ENCODE measurements around the gene COIL. TPM values are rescaled to one million over a fixed set of nuclear protein-coding genes. Genes with fewer than 3 reads are reported as not detected.

Gene COIL
- total RNA-seq, 1 experiment from 2014 or later = 31.2 TPM

DNA sequence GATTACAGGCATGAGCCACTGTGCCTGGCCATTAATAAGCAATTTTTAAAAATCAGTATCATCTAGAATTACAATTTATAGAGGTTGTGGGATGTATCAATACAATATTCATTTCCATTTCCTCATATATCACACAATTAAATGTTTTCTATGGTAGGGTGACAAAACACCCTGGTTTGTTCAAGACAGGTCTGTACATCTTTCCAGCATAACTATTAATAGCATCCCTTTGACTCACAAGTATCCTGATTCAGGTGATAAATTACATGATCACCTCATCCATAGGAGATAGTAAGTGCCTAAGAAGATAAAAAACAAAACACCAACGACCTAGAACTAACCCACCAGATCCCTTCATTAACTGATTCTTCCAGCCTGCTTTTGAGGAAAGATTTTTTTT, 13.1 kb downstream of the COIL start:
- Histone ChIP-seq H3K4me1 (ENCODE audit: control insufficient read depth in 1 of 2, insufficient read depth in 2 of 2, low read length in 2 of 2) (no peaks in the 10 kb centered on the region), H3K27ac (ENCODE audit: low read depth, low read length) (no peak overlapping the region), H3K9ac (ENCODE audit: low read length) (no peak overlapping the region), H3K9me2 (ENCODE audit: insufficient read depth) (no peaks in the 10 kb centered on the region), H3K36me3 (ENCODE audit: control insufficient read depth in 1 of 2, insufficient read depth in 2 of 2, low read length in 2 of 2) (peaks cover 47 to 53% of the 10 kb centered on the region in 2 experiments), H3K4me2 (ENCODE audit: low read length) (no peak overlapping the region), H3K27me3 (ENCODE audit: insufficient read depth, low read length) (no peaks in the 10 kb centered on the region), H3K9me3 (ENCODE audit: control insufficient read depth in 1 of 2, insufficient read depth in 1 of 2, low read depth in 1 of 2, low read length in 2 of 2) (no peaks in the 10 kb centered on the region), H4K20me1 (ENCODE audit: insufficient read depth) (no peaks in the 10 kb centered on the region), H3K79me2 (ENCODE audit: insufficient read depth, low read length) (peaks cover 45% of the 10 kb centered on the region), H2AFZ (ENCODE audit: low read depth, low read length, poor library complexity, severe bottlenecking) (no peak overlapping the region), H3K4me3 (replicated peaks in 1 of 2; ENCODE audit: low read depth in 1 of 2, low read length in 2 of 2) (no peak overlapping the region)
- ChIA-PET RAD21 (ENCODE audit: low non-redundant PET in 1 of 2, low total read pairs in 2 of 2, uncharacterized antibody in 2 of 2, unreplicated experiment in 2 of 2) (no interaction called here), POLR2A (no interaction called here), CTCF (no interaction called here)
- TF ChIP-seq, protein P1, sequence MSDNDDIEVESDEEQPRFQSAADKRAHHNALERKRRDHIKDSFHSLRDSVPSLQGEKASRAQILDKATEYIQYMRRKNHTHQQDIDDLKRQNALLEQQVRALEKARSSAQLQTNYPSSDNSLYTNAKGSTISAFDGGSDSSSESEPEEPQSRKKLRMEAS (IDR thresholded peaks at IDR 0.05) = no peak
- no peak for TF ChIP-seq ELF1 (IDR thresholded peaks at IDR 0.05; ENCODE audit: borderline replicate concordance, low read depth)
- TF ChIP-seq FOSL1 (IDR thresholded peaks at IDR 0.05; ENCODE audit: low read depth) = no peak
- TF ChIP-seq SP1 (IDR thresholded peaks at IDR 0.05; ENCODE audit: low read depth) = no peak
- TF ChIP-seq EZH2 (IDR thresholded peaks at IDR 0.05) = no peak
- no peak for TF ChIP-seq RAD21 (IDR thresholded peaks at IDR 0.05; ENCODE audit: low read depth)
- TF ChIP-seq, protein P2, sequence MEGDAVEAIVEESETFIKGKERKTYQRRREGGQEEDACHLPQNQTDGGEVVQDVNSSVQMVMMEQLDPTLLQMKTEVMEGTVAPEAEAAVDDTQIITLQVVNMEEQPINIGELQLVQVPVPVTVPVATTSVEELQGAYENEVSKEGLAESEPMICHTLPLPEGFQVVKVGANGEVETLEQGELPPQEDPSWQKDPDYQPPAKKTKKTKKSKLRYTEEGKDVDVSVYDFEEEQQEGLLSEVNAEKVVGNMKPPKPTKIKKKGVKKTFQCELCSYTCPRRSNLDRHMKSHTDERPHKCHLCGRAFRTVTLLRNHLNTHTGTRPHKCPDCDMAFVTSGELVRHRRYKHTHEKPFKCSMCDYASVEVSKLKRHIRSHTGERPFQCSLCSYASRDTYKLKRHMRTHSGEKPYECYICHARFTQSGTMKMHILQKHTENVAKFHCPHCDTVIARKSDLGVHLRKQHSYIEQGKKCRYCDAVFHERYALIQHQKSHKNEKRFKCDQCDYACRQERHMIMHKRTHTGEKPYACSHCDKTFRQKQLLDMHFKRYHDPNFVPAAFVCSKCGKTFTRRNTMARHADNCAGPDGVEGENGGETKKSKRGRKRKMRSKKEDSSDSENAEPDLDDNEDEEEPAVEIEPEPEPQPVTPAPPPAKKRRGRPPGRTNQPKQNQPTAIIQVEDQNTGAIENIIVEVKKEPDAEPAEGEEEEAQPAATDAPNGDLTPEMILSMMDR (IDR thresholded peaks at IDR 0.05 in 2 of 3, conservative IDR thresholded peaks at IDR 0.05 in 1 of 3; ENCODE audit: borderline replicate concordance in 1 of 3, insufficient read depth in 1 of 3, low read depth in 2 of 3, low read length in 2 of 3) = no peak
- ATAC-seq = no peak
- intact Hi-C loops (cut with micrococcal nuclease) = no loop called here
- BruUV-seq (replicated peaks) = no TSS peak
- no peak for DNase-seq (ENCODE audit: low read depth, low spot score)

GRCh38 chr17:56945938-56946505, 14.8 kb downstream of the COIL start:
- H3K36me3 ChIP-seq (ENCODE audit: control insufficient read depth in 1 of 2, insufficient read depth in 2 of 2, low read length in 2 of 2) = peaks cover 55 to 62% of the 10 kb centered on the region in 2 experiments
- no TSS peak for BruUV-seq (replicated peaks)
- no peak for DNase-seq (ENCODE audit: low read depth, low spot score)
- no peak for ATAC-seq
- H3K4me2 ChIP-seq (ENCODE audit: low read length) = no peak overlapping the region
- no peaks in the 10 kb centered on the region for H3K9me2 ChIP-seq (ENCODE audit: insufficient read depth)
- H2AFZ ChIP-seq (ENCODE audit: low read depth, low read length, poor library complexity, severe bottlenecking) = no peak overlapping the region
- ChIA-PET CTCF (no interaction called here), RAD21 (ENCODE audit: low non-redundant PET in 1 of 2, low total read pairs in 2 of 2, uncharacterized antibody in 2 of 2, unreplicated experiment in 2 of 2) (no interaction called here), POLR2A (no interaction called here)
- no peak overlapping the region for H3K9ac ChIP-seq (ENCODE audit: low read length)
- no peaks in the 10 kb centered on the region for H3K27me3 ChIP-seq (ENCODE audit: insufficient read depth, low read length)
- no peaks in the 10 kb centered on the region for H4K20me1 ChIP-seq (ENCODE audit: insufficient read depth)
- no peak overlapping the region for H3K4me3 ChIP-seq (replicated peaks in 1 of 2; ENCODE audit: low read depth in 1 of 2, low read length in 2 of 2)
- no peak overlapping the region for H3K27ac ChIP-seq (ENCODE audit: low read depth, low read length)
- H3K79me2 ChIP-seq (ENCODE audit: insufficient read depth, low read length) = peaks cover 27% of the 10 kb centered on the region
- H3K4me1 ChIP-seq (ENCODE audit: control insufficient read depth in 1 of 2, insufficient read depth in 2 of 2, low read length in 2 of 2) = no peaks in the 10 kb centered on the region
- H3K9me3 ChIP-seq (ENCODE audit: control insufficient read depth in 1 of 2, insufficient read depth in 1 of 2, low read depth in 1 of 2, low read length in 2 of 2) = no peaks in the 10 kb centered on the region
- intact Hi-C loops (cut with micrococcal nuclease) = no loop called here
- TF ChIP-seq CEBPB (IDR thresholded peaks at IDR 0.05; ENCODE audit: low read depth) = no peak
- no peak for TF ChIP-seq SIN3A (IDR thresholded peaks at IDR 0.05; ENCODE audit: low read depth)
- no peak for TF ChIP-seq TCF7L2 (IDR thresholded peaks at IDR 0.05; ENCODE audit: borderline replicate concordance, extremely low read depth, insufficient read depth, insufficient read length)
- no peak for TF ChIP-seq ZBTB33 (IDR thresholded peaks at IDR 0.05; ENCODE audit: extremely low read depth, insufficient replicate concordance, low read length)
- no peak for TF ChIP-seq CBX3 (IDR thresholded peaks at IDR 0.05; ENCODE audit: low read depth)
- TF ChIP-seq, protein P1 (IDR thresholded peaks at IDR 0.05) = no peak
- TF ChIP-seq, protein P2 (IDR thresholded peaks at IDR 0.05 in 2 of 3, conservative IDR thresholded peaks at IDR 0.05 in 1 of 3; ENCODE audit: borderline replicate concordance in 1 of 3, insufficient read depth in 1 of 3, low read depth in 2 of 3, low read length in 2 of 3) = no peak
- no peak for TF ChIP-seq RAD21 (IDR thresholded peaks at IDR 0.05; ENCODE audit: low read depth)
- TF ChIP-seq JUND (IDR thresholded peaks at IDR 0.05) = no peak
